CD4-positive, alpha-beta T cell treated with Interleukin-10 for 1 hour (primary cell): Measurements from ENCODE around the gene PLEKHG4B.
"Not testable (repeated sequence)": the region's sequence is repeated elsewhere in the genome, so short reads cannot be mapped to it uniquely, and the experiment has no call there.

Experiments
- DNase-seq: peaks from one replicate; pipeline ENCODE4 v3.0.0-alpha.2; 2020

The PLEKHG4B gene

DNA sequence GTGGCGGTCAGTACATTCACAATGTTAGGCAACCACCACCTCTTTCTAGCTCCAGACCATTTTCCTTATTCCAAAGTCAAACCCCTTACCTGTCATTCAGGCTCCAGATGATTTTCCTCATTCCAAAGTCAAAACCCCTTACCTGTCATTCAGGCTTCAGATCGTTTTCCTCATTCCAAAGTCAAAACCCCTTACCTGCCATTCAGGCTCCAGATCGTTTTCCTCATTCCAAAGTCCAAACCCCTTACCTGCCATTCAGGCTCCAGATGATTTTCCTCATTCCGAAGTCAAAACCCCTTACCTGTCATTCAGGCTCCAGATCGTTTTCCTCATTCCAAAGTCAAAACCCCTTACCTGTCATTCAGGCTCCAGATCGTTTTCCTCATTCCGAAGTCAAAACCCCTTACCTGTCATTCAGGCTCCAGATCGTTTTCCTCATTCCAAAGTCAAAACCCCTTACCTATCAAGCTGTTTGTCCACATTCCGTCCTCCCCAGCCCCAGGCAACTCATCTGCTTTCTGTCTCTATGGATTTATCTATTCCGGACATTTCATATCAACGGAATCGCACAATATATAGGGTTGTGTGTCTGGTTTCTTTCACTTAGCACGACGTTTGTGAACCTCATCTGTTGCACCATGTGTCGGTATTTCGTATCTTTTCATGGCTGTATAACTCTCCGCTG is 5.2 kb downstream of the PLEKHG4B start:
- no peak for DNase-seq

DNA sequence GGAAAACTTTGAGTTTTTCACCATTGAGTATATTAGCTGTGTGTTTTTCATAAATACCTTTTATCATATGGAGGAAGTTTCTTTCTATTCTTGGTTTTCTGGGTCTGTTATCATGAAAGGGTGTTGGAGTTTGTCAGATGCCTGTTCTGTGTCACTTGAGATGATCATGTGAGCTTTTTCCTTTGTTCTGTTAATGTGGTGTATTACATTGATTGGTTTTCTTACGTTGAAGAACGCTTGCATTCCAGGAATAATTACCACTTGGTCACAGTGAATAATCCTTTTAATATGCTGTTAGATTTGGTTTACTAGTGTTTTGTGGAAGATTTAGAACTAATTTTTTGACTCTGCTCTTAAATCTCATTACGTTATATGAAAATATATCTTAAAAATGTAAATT is 7.8 kb downstream of the PLEKHG4B start:
- no peak for DNase-seq

DNA sequence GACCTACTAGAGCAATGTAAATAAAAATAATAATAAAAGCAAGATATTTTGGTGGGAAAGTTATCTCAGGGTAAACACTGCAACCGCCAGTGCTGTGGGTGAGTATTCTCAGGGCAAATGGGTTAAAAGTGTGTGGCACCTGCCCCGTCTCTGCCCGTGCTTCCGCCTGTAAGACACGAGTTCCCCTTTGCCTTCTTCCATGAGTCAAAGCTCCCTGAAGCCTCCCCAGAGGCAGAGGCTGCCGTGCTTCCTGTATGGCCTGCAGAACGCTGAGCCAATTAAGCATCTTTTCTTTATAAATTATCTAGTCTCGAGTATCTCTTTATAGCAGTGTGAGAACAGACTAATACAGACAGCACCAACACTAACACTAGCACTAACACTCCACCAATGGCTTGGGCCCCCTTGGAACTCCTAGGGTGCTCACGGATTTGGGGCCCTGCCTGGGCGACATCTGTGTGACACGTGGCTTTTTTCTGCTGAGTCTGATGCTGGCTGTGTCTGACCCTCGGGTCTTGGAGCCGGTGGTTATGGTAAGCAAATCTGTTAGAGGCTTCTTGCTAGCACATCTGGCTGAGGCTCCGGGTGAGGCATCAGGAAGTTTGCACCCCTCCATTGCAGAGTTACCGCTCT is 10.6 kb downstream of the PLEKHG4B start:
- no peak for DNase-seq

DNA sequence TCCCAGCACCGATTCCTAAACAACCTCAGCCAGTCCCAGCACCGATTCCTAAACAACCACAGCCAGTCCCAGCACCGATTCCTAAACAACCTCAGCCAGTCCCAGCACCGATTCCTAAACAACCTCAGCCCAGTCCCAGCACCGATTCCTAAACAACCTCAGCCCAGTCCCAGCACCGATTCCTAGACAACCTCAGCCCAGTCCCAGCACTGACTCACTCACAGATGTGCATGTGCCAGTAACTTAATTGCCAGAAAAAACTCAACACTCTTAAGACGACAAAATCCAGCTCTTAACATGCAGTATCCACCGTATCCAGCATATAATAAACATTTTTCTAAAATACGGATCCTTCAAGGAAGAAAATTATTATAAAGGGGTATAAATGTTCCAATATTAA is 12.1 kb downstream of the PLEKHG4B start:
- DNase-seq: not testable (repeated sequence)

DNA sequence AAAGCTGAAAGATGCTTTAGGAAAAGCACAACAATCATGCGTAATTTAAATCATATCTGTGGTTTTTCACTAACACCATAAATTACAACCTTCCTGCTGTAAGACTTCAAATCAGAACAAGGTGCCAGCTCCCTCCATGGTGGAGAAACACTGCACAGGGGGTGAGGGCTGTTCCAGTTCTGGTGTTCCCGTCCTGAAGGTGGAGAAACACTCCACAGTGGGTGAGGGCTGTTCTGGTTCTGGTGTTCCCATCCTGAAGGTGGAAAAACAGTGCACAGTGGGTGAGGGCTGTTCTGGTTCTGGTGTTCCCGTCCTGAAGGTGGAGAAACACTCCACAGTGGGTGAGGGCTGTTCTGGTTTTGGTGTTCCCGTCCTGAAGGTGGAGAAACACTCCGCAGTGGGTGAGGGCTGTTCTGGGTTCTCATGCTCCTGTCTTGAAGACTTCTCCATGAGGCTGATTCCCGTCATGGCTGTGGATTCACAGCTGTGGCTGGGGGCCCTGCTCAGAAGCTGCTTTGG is 12.9 kb downstream of the PLEKHG4B start:
- DNase-seq: no peak

DNA sequence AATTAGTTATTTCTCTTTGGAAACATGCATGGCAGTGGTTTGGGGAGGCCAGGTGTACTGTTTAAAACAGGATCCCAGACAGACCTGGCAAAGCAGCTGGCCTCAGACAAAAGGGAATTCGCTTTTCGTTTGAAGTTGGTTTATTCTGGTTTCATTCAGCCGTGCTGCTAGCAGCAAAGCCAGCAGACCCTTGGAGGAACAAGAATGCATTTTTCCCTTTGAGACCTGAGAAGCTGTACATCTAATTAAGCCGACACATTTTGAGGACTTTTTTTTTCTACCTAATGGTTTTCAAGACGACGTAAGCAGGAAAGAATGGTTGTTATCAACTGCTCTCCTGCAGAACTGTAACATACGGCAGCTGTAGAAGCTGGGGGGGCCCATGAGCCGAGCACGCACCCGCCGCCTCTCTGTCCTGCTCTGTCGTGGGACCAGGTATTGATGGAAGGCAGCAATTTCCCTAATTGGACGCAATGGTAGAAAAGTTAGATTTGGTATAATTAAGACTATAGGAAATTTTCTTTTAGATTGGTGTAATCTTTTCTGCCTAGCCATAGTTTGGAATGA is 13.6 kb downstream of the PLEKHG4B start:
- no peak for DNase-seq

DNA sequence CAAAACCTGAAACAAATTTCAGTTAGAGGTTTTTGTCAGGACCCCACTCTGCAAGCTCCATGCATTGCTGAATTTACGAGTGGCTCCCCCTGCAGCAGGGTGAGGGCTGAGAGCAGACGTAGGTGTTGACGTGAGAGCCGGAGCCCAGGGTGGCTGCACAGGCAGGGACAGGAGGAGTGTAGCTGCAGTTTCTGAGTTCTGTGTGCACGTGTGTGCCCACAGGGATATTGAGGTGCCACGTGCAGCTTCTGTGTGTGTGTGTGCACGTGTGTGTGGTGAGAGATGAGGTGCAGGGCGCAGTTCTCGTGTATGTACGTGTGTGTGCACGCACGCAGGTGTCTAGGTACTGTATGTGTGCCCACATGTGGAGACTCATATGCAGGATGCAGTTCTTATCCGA is 14.6 kb downstream of the PLEKHG4B start:
- no peak for DNase-seq

DNA sequence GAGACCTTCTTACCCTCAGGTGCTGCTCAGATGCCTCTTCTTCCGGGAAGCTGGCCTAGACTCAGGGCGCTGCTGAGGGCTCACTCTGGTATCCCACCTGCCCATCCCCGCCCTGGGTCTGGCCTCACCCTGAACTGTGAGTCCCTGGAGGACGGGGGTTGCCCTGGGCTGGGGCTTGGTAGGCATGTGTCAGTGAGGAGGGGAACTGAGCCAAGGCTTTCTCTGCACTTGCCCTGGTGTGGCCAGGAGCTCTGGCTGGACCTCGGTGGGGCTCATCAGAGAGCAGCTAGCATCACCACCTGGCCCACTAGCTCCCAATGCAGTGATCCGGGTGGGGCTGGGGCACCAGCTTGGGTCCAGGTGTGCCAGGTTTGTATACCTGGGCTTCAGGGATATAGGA is 15.6 kb downstream of the PLEKHG4B start:
- DNase-seq: no peak

DNA sequence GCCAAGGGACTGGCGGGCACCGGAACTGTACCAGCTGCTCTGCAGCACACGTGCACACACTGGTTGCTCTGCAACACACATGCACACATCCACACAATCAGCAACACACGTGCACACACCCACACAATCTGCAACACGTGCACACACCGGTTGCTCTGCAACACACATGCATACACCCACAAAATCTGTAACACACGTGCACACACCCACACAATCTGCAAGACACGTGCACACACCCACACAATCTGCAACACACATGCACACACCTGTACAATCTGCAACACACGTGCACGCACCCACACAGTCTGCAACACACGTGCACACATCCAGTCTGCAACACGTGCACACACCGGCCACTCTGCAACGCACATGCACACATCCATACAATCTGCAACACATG is 17.9 kb downstream of the PLEKHG4B start:
- DNase-seq: no peak

DNA sequence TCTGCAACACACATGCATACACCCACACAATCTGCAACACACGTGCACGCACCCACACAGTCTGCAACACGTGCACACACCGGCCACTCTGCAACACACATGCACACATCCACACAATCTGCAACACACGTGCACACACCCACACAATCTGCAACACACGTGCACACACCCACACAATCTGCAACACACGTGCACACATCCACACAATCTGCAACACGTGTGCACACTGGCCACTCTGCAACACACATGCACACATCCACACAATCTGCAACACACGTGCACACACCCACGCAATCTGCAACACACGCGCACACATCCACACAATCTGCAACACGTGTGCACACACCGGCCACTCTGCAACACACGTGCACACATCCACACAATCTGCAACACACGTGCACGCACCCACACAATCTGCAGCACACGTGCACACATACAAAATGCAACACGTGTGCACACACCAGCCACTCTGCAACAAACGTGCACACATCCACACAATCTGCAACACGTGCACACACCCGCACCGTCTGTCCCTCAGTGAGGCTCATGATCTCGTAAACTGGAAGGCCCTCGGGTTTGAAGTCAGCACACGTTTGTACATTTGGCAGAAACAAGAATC is 18.4 kb downstream of the PLEKHG4B start:
- DNase-seq: no peak

DNA sequence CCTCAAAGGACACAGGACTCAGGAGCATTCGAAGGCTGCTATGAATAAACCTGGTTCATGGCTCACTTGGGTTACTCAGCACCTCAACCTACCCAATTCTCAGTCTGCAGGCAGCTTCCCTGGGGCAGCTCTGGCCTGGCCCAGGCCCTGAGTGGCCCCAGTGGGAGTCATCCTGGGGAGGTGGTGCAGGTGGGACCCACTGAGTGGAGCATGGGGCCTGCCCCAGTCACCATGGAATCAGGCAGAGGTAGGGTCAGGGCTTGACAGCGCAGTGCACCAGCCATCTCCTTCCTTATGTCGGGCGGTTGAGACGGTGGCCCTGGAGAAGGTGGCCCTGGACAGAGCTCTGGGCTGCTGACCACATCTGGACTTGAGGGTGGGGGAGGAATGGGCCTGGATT is 19.2 kb downstream of the PLEKHG4B start:
- DNase-seq: no peak

DNA sequence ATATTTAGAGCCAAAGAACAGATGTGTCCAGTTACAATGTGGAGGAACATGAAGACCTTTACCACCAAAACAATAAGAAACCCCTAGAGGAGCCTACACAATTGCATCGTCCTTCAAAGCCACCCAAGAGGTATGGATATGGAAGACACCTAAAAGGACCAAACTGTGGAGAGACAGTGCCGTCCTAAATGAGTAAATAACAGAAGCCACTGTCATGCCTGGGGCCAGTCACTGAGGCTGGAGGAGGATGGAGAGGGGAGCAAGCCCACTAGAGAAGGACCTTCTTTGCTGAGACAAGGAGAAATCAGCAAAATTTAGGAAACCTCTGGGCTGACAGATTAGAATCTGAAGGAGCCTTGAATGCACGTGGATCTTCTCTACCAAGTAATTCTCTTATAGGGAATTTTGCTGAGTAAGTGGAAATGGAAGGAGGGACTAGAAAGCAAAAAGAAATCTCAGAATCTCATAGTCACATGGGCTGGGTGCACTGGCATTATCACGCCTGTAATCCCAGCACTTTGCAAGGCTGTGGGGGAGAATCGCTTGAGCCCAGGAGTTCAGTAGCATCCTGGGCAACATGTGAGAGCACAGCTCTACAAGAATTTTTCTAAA is 27.6 kb downstream of the PLEKHG4B start:
- no peak for DNase-seq

DNA sequence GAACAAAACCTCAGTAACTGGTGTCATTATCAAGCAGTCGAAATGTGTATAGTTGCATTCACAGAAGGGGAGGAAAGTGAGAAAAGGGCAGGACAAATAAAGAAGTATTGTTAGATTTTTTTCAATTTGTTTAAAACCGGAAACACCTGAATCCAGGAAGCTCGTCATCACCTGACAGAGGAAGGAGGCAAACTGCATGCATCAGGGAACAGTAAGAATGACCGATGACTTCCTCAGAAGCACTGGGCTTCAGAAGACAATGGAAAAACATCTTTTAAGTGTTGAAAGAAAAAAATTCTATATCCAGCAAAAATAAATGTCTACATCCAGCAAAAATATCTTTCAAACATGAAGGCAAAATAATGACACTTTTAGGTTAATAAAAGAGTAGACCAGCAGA is 29.5 kb downstream of the PLEKHG4B start:
- DNase-seq: no peak

DNA sequence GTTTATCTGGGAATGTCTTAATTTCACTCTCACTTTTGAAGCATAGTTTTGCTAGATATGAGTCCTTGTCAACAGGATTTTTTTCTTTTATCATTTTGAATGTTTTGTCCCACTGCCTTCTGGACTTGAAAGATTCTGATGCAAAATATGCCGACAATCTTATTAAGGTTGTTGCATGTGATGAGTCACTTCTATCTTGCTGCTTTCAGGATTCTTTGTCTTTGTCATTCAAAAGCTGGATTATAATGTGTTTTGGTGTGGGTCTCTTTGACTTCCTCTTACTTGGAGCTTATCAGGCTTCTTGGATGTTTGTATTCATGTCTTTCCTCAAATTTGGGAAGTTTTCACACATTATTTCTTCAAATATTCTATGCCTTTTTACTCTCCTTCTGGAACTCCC is 33.8 kb downstream of the PLEKHG4B start:
- DNase-seq: no peak

DNA sequence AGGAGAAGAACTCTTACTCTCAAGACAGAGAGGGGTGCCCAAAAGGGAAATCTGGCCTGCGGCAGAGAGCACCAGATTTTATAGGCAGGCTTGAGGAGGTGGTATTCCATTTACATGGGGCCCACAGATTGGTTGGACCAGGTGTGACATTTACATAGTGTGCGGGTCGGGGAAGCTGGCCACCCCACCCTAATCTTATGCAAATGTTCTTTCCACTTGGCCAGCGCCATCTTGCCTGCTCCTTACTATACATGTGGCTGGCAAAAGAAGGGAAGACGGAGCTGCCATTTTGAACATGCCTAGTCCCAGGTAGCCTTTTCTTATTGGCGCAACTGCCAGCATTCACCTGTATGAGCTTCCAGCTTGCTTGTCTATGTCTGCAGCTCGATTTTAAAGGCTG is 34.8 kb downstream of the PLEKHG4B start:
- DNase-seq: no peak

DNA sequence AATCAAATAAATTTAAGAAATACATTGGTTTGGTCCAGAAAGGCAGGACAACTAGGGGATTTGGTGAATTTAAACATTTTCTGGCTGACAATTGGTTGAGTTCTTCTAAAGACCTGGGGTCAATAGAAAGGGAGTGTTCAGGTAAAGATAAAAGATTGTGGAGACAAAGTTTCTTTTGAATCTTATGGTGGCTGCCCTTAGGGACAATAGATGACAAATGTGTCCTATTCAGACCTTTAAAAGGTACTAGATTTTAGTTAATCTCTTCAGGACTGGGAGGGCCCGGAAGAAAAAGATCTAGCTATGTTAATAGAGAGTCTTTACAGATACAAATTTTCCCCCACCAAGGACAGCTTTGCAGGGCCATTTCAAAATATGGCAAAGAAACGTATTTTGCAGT is 35.9 kb downstream of the PLEKHG4B start:
- no peak for DNase-seq

DNA sequence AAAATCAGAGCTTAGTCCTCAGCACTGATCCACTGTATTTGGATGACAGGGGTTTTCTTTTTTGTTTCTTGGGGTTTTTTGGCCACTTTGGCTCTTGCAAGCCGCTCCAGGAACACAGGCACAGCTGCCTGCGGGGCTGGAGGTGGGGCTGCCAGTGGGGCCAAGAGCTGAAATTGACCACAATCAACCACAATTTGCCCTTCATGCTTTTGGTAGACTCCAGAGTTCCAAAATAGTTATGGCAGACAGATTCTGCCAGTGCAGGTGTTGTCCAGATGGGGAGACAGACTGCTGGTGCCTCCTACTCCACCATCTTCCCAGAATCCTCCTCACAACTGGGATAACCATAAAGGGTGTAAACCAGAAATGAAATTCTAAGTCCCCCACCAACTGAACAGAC is 36.5 kb downstream of the PLEKHG4B start:
- DNase-seq: no peak

DNA sequence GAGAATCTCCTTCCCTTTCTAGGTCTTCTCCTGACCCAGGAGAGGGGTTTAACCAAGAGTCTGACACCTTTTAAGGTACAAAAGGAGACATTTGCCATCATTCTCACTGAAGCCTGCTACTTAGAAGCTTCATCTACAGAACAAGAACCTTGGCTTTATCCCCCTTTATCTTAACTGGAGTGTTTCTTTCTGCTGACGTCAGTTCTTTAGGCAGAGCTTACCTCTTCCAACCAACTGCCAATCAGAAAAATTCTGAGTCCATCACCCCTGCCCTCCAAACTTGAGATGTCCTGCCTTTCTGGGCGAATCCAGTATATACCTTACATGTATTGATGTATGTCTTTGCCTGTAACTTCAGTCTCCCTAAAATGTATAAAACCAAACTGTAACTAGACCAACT is 37.2 kb downstream of the PLEKHG4B start:
- no peak for DNase-seq

DNA sequence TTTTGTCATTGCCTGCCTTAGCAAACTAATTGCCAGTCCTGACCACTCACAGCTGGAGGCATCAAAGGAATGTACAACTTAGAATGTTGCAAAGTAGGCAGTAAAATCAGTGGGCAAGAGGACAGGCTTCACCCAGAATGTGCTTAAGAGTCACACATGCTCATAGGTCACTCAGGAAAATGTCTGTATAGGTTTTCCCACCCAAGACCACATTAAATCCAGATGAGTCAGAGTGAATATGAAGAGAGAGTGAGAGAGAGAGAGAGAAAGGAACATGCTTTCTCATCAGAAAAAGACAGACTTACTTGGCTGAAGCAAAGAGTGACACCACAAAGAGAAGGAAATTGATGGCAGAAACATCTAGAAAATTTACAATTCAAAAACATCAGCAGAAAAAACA is 37.9 kb downstream of the PLEKHG4B start:
- DNase-seq: no peak

DNA sequence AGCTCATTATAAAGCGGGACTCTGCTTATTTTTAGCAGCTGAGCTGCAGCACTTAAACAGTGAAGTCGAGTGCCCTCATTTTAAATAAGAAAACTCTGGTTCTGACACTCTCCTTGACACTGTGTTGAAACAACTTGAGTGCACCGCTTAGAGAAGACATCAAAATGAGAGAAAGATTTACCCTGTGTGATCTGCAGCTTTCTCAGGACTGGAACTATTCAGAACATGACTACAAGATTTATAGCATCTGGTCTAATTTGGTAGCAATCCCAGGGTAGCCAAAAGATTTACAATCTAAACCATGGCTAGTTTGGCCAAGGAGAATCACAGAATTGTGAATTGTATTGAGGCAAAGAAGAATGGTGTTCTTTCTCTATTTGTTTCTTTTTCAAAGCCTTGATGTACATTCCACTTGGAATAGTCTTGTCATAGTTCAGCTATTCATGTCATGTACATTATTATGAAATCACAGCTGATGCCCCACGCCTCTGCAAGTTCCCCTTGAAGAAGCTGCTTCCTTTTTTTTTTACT is 38.7 kb downstream of the PLEKHG4B start:
- no peak for DNase-seq

DNA sequence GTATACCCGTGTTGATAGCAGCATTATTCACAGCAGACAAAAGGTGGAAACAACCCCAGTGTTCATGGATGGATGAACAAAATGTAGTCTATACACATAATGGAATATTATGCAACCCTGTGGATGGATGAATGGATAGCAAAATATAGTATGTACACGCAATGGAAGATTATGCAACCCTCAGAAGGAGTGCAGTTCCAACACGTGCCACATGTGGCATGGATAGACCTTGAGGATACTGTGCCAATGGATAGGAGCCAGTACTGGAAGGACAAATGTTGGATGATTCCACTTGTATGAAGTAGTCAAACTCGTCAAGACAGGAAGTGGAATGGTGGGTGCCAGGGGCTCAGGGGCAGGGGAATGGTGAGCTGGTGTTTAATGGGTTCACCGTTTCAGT is 44.9 kb downstream of the PLEKHG4B start:
- no peak for DNase-seq

DNA sequence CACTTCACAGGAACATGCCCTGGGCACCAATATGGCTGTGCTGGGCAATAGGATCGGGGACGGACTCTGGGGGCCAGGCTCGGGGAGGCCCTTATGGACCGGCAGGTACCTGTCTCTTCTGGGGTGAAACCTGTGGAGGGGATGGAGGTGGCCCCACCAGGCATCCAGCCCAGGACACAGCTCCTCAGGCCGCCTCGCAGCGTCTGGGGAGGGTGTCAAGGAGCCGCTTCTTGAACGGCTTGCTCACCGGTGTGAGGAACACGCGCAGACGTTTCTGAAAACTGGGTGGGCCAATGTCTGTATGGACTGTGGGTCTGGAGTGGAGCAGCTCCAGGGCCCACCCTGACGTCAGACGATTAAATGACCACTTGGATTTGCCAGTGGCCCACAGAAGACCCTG is 45.8 kb downstream of the PLEKHG4B start:
- no peak for DNase-seq

DNA sequence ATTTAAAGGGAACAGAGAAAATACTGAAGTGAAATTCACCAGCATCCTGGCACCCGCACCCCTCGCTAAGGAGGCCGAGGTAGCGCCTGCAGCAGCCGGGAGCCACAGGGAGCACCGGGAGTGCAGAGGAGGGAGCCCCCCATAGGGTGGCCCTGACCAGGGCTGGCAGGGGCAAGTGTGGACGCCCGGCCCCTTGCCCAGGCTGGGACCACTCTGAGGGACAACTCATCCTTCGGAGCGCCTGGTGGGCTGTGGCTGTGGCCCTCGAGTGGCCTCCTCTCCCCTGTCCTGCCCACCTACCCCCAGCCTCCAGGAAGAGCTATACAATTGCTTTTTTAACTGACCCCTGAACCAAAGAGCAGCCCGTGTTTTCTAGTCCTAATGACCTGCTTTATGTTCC is 47.0 kb downstream of the PLEKHG4B start:
- no peak for DNase-seq
